Measurements from ENCODE around the gene MEN1.
"Not testable (repeated sequence)": the region's sequence is repeated elsewhere in the genome, so short reads cannot be mapped to it uniquely, and the experiment has no call there.

MEN1 gene

GRCh38 chr11:64850979-64851567 lies 40.7 kb upstream of the MEN1 start:
- H3K27ac Mint-ChIP-seq = peak overlapping the region; percentile 97
- H3K27me3 Mint-ChIP-seq = no peaks in the 10 kb centered on the region
- peak overlapping the region; percentile 57 to 75 for H3K4me3 Mint-ChIP-seq
- peak; percentile 72 to 78 for ATAC-seq (replicated peaks)
- peaks cover 34 to 39% of the 10 kb centered on the region in 2 donors for H3K36me3 Mint-ChIP-seq
- peaks cover 72 to 90% of the 10 kb centered on the region in 2 donors for H3K4me1 Mint-ChIP-seq
- peak; percentile 93 for DNase-seq
- H3K9me3 Mint-ChIP-seq = no peaks in the 10 kb centered on the region

- Mint-ChIP-seq H3K9me3 (no peaks in the 10 kb centered on the region), H3K4me1 (peaks cover 62 to 83% of the 10 kb centered on the region in 2 donors), H3K27ac (peak overlapping the region; percentile 76), H3K27me3 (no peaks in the 10 kb centered on the region), H3K4me3 (peak overlapping the region; percentile 23 to 35), H3K36me3 (peaks cover 21 to 26% of the 10 kb centered on the region in 2 donors)
- no peak for ATAC-seq (replicated peaks)
- no peak for DNase-seq
Measured at GRCh38 chr11:64849598-64850356, 39.4 kb upstream of the MEN1 start.

GRCh38 chr11:64848826-64849597 lies 38.7 kb upstream of the MEN1 start:
- H3K4me3 Mint-ChIP-seq = peak overlapping the region; percentile 23 to 82
- H3K27ac Mint-ChIP-seq = peak overlapping the region; percentile 76
- ATAC-seq (replicated peaks) (peak; percentile 10 to 19), DNase-seq (peak; percentile 61)
- H3K27me3 Mint-ChIP-seq = no peaks in the 10 kb centered on the region
- H3K36me3 Mint-ChIP-seq = peaks cover 13 to 18% of the 10 kb centered on the region in 2 donors
- H3K4me1 Mint-ChIP-seq = peaks cover 55 to 79% of the 10 kb centered on the region in 2 donors
- no peaks in the 10 kb centered on the region for H3K9me3 Mint-ChIP-seq

- Mint-ChIP-seq H3K4me3 (peak overlapping the region; percentile 26 to 82), H3K4me1 (peaks cover 57 to 79% of the 10 kb centered on the region in 2 donors), H3K27me3 (no peaks in the 10 kb centered on the region), H3K27ac (peak overlapping the region; percentile 75), H3K36me3 (peaks cover 8 to 13% of the 10 kb centered on the region in 2 donors), H3K9me3 (no peaks in the 10 kb centered on the region)
- ATAC-seq (replicated peaks) = no peak
- no peak for DNase-seq
Measured at GRCh38 chr11:64848214-64848825, 38.0 kb upstream of the MEN1 start.

GRCh38 chr11:64846998-64847666 lies 36.8 kb upstream of the MEN1 start:
- H3K36me3 Mint-ChIP-seq = peaks cover 0 to 1% of the 10 kb centered on the region in 2 donors
- peaks cover 49 to 72% of the 10 kb centered on the region in 2 donors for H3K4me1 Mint-ChIP-seq
- H3K27me3 Mint-ChIP-seq = no peaks in the 10 kb centered on the region
- H3K4me3 Mint-ChIP-seq = peak overlapping the region in 1 of 2 donors; percentile 48
- DNase-seq (peak; percentile 77), ATAC-seq (replicated peaks) (peak; percentile 30 to 37)
- no peaks in the 10 kb centered on the region for H3K9me3 Mint-ChIP-seq
- H3K27ac Mint-ChIP-seq = peak overlapping the region; percentile 81

GRCh38 chr11:64845776-64846129 lies 35.4 kb upstream of the MEN1 start:
- H3K36me3 Mint-ChIP-seq; ATAC-seq (replicated peaks); H3K4me3 Mint-ChIP-seq; H3K27me3 Mint-ChIP-seq; H3K27ac Mint-ChIP-seq; DNase-seq; H3K9me3 Mint-ChIP-seq: not testable (repeated sequence)
- peaks cover 37 to 58% of the 10 kb centered on the region in 2 donors for H3K4me1 Mint-ChIP-seq

GRCh38 chr11:64845129-64845775 lies 34.9 kb upstream of the MEN1 start:
- Mint-ChIP-seq H3K36me3 (no peaks in the 10 kb centered on the region), H3K27ac (no peak overlapping the region), H3K27me3 (no peaks in the 10 kb centered on the region), H3K9me3 (no peaks in the 10 kb centered on the region), H3K4me1 (peaks cover 36 to 55% of the 10 kb centered on the region in 2 donors), H3K4me3 (peak overlapping the region; percentile 41 to 80)
- DNase-seq = no peak
- no peak for ATAC-seq (replicated peaks)

GRCh38 chr11:64844330-64845128 lies 34.2 kb upstream of the MEN1 start, which contains the start of gene CDC42BPG:
CDC42BPG (minus strand) TSS chr11:64844653; CDS start chr11:64844569, 84 bp downstream.
- H3K27ac Mint-ChIP-seq = no peak within 1 kb of the TSS
- peaks cover 33 to 48% of the 10 kb centered on the region in 2 donors for H3K4me1 Mint-ChIP-seq
- peak within 1 kb of the TSS; percentile 80 to 85 for H3K4me3 Mint-ChIP-seq
- H3K9me3 Mint-ChIP-seq = no peaks in the 10 kb centered on the region
- no peaks in the 10 kb centered on the region for H3K27me3 Mint-ChIP-seq
- DNase-seq (peak; percentile 50), ATAC-seq (replicated peaks) (peak; percentile 62 to 67)
- peaks cover 0 to under 1% of the 10 kb centered on the region in 2 donors for H3K36me3 Mint-ChIP-seq

- ATAC-seq (replicated peaks) (no peak), DNase-seq (no peak)
- Mint-ChIP-seq H3K4me1 (peaks cover 29 to 41% of the 10 kb centered on the region in 2 donors), H3K9me3 (no peaks in the 10 kb centered on the region), H3K36me3 (peaks cover 0 to 3% of the 10 kb centered on the region in 2 donors), H3K27ac (no peak overlapping the region), H3K27me3 (no peaks in the 10 kb centered on the region), H3K4me3 (peak overlapping the region; percentile 80 to 85)
Measured at GRCh38 chr11:64843686-64844329, 33.5 kb upstream of the MEN1 start.

GRCh38 chr11:64842851-64843685 lies 32.7 kb upstream of the MEN1 start:
- no peaks in the 10 kb centered on the region for H3K27me3 Mint-ChIP-seq
- H3K9me3 Mint-ChIP-seq = no peaks in the 10 kb centered on the region
- H3K4me3 Mint-ChIP-seq = peak overlapping the region; percentile 80 to 85
- H3K4me1 Mint-ChIP-seq = peaks cover 22 to 34% of the 10 kb centered on the region in 2 donors
- ATAC-seq (replicated peaks) (no peak), DNase-seq (no peak)
- H3K27ac Mint-ChIP-seq = peak overlapping the region; percentile 88
- H3K36me3 Mint-ChIP-seq = peaks cover 0 to 3% of the 10 kb centered on the region in 2 donors

GRCh38 chr11:64842366-64842759 lies 32.0 kb upstream of the MEN1 start:
- no peak overlapping the region for H3K27ac Mint-ChIP-seq
- no peak for DNase-seq
- H3K9me3 Mint-ChIP-seq = no peaks in the 10 kb centered on the region
- no peak for ATAC-seq (replicated peaks)
- peaks cover 18 to 28% of the 10 kb centered on the region in 2 donors for H3K4me1 Mint-ChIP-seq
- peaks cover 0 to 3% of the 10 kb centered on the region in 2 donors for H3K36me3 Mint-ChIP-seq
- H3K4me3 Mint-ChIP-seq = no peak overlapping the region
- no peaks in the 10 kb centered on the region for H3K27me3 Mint-ChIP-seq
